ENCODE data around the gene LAX1.
A peak's percentile ranks its signal among the peaks of the same experiment; 100 is the strongest.

LAX1 gene

GRCh38 chr1:203805689-203806088 is 40.7 kb downstream of the LAX1 start:
- no peak for TF ChIP-seq CTCF (IDR thresholded peaks at IDR 0.05; ENCODE audit: low read depth, low read length, missing control alignments)
- DNase-seq (ENCODE audit: extremely low read depth, low read depth), result no peak
- H3K4me3 ChIP-seq (replicated peaks; ENCODE audit: low read depth, low read length), result no peak overlapping the region

GRCh38 chr1:203807196-203807595 is 42.2 kb downstream of the LAX1 start:
- TF ChIP-seq CTCF (IDR thresholded peaks at IDR 0.05; ENCODE audit: low read depth, low read length, missing control alignments), result no peak
- DNase-seq (ENCODE audit: extremely low read depth, low read depth), result no peak
- no peak overlapping the region for H3K4me3 ChIP-seq (replicated peaks; ENCODE audit: low read depth, low read length)

GRCh38 chr1:203813581-203814341 is 48.8 kb downstream of the LAX1 start:
- DNase-seq (ENCODE audit: extremely low read depth, low read depth), result no peak
- H3K4me3 ChIP-seq (replicated peaks; ENCODE audit: low read depth, low read length), result no peak overlapping the region
- TF ChIP-seq CTCF (IDR thresholded peaks at IDR 0.05; ENCODE audit: low read depth, low read length, missing control alignments), result no peak

GRCh38 chr1:203818399-203818798 is 53.4 kb downstream of the LAX1 start:
- DNase-seq (ENCODE audit: extremely low read depth, low read depth), result no peak
- no peak overlapping the region for H3K4me3 ChIP-seq (replicated peaks; ENCODE audit: low read depth, low read length)
- TF ChIP-seq CTCF (IDR thresholded peaks at IDR 0.05; ENCODE audit: low read depth, low read length, missing control alignments), result no peak

GRCh38 chr1:203823306-203823705 is 58.3 kb downstream of the LAX1 start:
- no peak overlapping the region for H3K4me3 ChIP-seq (replicated peaks; ENCODE audit: low read depth, low read length)
- no peak for TF ChIP-seq CTCF (IDR thresholded peaks at IDR 0.05; ENCODE audit: low read depth, low read length, missing control alignments)
- peak; percentile 73 for DNase-seq (ENCODE audit: extremely low read depth, low read depth)

All from HFF-Myc (cell line).